GM12891 (cell line): Measurements from ENCODE around the gene JPH2.

Source experiments
- POLR2A ChIP-seq: IDR thresholded peaks from 2 replicates; pipeline ENCODE4 v1.6.1; 2011; ENCODE audit warnings: low read depth, low read length, control low read depth
- POLR2AphosphoS5 ChIP-seq: IDR thresholded peaks from 2 replicates; pipeline ENCODE4 v1.6.1; 2011; ENCODE audit warnings: low read depth, low read length, control low read depth
- POU2F2 ChIP-seq: IDR thresholded peaks from 2 replicates; pipeline ENCODE4 v1.6.1; 2011; ENCODE audit warnings: low read depth, mild to moderate bottlenecking, control low read depth, low read length, moderate library complexity
- SPI1 ChIP-seq: IDR thresholded peaks from 2 replicates; pipeline ENCODE4 v1.6.1; 2011; ENCODE audit warnings: low read depth, low read length, control low read depth
- TAF1 ChIP-seq: IDR thresholded peaks from 2 replicates; pipeline ENCODE4 v1.6.1; 2011; ENCODE audit warnings: low read depth, low read length, control low read depth

- TF ChIP-seq POLR2A (no peak), POU2F2 (no peak), TAF1 (no peak), POLR2AphosphoS5 (no peak), SPI1 (no peak)
Observed at GRCh38 chr20:44066645-44067606, 120.1 kb downstream of the JPH2 start.
